GM18526 (cell line): ENCODE measurements around the gene SPTBN1.

Source experiments
- POLR2A ChIP-seq: IDR thresholded peaks from 3 replicates; pipeline ENCODE4 v1.6.1; 2011; ENCODE audit not compliant: insufficient read length; ENCODE audit errors: extremely low read depth

SPTBN1 gene

DNA sequence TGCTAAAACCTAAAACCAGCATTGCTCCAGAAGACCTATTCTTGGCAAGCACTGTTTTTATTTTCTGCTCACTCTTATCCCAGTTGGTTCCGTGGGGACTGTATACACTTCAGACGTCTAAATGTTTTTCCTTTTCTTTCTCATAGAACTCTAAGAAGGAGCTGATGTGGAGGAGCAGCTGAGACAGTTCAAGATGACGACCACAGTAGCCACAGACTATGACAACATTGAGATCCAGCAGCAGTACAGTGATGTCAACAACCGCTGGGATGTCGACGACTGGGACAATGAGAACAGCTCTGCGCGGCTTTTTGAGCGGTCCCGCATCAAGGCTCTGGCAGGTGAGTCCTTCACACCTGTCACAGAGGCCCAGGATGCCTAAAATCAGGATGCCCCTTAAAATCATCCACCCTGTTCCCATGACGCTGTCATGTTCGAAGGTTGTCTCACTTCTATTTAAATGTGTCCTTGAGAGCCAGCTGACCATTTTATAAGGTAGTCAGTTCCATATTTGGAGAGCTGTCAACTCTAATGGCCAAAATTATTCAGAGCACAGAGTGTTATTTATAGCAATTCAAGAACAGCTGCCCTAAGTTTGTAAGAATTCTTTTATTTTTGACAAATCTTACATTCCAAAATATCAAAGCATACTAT, 70.2 kb downstream of the SPTBN1 start:
- TF ChIP-seq POLR2A = no peak

DNA sequence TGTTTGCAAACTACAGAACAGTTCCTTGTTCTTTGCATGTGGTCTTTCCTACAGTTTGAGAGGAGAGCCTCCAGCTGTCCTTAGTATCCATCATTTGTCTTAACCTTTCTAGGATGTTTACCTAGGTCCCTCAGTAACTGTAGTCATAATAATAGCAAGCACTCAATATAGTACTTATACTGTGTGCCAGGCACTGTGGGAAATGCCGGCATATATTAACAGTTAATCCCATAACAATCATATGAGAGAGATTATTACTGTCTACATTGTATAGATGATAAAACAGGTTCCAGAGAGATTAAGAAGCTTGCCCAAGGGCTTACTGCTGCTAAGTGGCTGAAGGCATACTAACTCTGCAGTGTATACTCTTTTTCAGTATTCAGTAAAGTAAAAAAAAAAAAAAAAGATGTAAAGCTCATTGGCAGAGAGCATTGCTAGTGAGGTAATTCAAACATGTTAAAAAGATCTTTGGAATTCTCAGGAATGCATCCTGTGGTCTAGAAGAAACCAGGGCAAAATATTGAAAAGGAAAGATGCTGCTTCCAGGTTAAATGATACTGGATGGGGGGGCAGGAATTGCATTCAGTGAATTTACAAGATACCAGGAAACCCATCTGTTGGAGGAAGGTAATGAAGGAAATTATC, 72.3 kb downstream of the SPTBN1 start:
- TF ChIP-seq POLR2A = no peak

DNA sequence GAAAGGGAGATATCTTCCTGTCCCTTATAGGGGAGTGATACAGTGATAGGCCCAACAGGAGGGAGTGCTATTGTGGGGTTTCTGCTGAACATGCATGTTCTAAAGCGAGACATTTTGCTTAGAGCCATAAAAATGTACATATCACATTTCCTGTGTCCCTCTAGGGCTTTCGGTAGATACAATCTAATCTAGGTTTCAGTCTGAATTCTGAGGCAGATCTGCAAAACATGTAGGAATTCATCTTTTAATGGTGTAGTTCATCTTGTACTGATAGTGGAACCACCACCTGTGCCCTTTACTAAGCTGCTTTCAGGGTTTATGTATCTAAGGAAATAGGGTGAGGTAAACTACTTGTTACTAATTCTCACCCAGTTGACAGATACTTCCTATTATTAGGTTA, 73.8 kb downstream of the SPTBN1 start:
- TF ChIP-seq POLR2A = no peak

DNA sequence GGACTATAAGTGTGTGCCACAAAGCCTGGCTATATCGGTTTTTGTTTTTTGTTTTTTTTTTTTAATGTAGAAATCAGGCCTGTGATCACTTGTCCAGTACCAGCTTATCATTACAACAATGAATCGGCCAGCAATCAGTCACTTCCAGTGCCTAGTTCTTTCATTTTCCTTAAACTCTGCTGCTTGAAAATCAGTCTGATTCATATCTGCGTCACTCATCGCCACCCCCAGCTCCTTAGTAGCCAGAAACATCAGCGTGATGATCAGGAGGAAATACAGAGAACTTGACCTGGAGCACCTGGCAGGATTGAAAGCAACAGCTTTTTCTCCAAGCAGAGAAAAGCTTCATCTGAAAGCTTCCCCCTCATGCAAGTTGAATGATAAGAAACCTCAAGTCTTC, 75.4 kb downstream of the SPTBN1 start:
- no peak for TF ChIP-seq POLR2A

DNA sequence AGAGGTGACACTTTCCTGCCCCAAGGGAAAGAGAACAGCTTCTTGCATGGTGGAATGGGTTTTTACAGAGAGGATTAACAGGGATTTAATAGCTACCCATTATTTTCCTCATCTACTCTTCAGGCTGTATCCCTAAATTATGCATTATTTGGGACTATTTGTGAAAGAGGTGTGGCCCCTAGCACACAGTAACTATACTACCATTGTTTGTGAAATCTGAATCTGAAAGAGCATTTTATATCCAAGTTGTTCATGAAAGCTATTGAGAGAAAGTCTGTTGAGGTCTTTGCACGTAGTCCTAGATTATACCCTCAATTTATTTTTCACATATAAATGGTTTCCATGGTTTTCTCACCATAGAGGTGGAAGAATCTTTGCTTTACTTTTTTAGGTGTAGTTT, 78.1 kb downstream of the SPTBN1 start:
- TF ChIP-seq POLR2A = no peak

DNA sequence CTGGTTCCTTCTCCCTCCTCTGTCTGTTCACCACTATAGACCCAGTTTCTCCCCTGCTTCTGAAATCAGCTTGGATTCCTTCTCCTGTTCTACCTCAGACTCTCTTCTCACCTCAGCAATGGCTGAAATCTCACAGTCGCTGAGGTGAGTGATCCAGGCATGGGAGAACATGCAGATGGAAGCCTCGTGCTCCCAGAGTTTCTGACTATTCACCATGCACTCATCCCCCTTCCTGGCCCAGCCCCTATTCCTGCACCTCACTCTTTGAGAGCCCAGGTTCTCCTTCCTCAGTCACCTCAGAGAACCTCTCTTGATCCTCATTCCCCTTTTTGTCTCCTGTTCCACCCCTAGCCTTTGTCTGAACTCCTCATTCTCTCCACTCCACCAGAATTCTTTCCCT, 78.5 kb downstream of the SPTBN1 start:
- no peak for TF ChIP-seq POLR2A

DNA sequence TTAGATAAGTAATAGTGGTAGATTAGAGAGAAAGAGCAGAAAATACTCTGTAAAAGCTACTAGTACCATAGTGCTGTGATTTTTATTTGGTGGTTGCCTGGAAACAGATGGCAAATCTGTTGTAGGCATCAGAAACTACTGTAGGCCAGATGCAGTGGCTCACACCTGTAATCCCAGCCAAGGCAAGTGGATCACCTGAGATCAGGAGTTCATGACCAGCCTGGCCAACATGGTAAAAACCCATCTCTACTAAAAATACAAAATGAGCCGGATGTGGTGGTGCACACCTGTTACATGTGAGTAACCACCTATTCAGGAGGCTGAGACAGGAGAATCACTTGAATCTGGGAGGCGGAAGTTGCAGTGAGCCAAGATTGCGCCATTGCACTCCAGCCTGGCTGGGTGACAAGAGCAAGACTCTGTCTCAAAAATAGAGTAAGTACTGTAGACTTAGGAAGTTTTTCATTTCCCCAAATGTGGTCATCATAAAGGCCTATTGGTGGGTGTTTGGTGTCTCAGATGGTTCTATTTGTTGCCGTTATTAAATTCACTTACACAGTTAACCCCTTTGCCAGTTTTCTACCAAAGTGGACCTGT, 79.6 kb downstream of the SPTBN1 start:
- no peak for TF ChIP-seq POLR2A

DNA sequence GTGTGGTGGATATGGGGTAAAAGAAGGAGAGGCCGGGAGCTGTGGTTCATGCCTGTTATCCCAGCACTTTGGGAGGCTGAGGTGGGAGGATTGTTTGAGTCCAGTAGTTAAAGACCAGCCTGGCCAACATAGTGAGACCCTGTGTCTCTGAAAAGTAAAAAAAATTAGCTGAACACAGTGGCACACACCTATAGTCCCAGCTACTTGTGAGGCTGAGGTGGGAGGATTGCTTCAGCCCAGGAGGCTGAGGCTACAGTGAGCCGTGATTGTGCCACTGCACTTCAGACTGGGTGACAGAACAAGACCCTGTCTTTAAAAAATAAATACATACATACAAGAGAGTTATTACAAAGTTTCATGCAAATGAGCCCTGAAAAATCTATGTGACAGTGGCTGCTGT, 80.6 kb downstream of the SPTBN1 start:
- no peak for TF ChIP-seq POLR2A

DNA sequence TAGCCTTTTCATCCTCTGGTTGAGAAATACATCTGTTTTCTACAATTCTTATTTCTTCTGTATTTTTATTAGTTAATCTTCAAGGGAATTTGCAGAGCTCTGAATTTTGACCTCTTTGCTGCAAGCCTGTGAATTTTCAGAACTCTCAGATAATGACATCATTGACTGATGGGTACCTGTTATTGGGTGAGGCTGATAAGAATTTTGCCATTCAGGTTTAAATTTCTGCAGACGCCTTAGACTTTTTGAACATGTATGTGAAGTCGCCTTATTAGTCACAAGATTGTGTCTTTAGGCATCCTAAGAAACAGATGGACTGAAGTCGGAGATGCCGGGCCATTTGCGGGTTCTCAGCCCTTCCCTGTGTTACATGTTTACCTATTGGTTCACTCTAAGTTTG, 82.4 kb downstream of the SPTBN1 start:
- no peak for TF ChIP-seq POLR2A

DNA sequence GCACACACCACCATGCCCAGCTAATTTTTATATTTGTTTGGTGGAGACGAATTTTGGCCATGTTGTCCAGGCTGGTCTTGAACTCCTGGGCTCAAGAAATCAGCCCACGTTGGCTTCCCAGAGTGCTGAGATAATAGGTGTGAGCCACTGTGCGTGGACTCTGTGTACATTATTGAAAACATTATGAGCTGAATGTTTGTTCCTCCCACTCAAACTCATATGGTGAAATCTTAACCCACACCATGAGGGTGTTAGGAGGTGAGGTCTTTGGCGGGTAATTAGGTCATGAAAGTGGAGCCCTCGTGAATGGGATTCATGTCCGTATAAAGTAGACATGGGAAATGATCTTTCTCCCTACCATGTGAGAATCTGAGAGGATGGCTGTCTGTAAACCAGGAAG, 83.6 kb downstream of the SPTBN1 start:
- no peak for TF ChIP-seq POLR2A

DNA sequence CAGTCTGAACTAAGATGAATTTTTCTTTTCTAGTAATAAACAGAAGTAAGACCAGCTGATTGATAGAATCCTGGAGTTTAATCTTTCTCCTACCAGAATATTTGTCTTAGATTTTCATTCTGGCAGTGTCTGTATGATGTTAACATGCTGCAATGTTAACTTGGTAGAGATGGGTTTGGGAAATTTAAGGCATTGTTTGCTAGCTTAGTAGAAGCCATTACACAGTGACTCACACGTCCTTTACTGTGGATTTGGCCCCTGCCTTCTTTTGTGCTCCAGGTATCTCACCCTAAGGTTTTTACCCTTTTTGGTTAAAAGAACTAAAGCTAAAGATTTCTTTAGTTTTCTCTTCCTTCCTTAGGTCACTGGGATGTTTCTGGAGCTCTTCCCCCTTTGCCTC, 84.1 kb downstream of the SPTBN1 start:
- no peak for TF ChIP-seq POLR2A

DNA sequence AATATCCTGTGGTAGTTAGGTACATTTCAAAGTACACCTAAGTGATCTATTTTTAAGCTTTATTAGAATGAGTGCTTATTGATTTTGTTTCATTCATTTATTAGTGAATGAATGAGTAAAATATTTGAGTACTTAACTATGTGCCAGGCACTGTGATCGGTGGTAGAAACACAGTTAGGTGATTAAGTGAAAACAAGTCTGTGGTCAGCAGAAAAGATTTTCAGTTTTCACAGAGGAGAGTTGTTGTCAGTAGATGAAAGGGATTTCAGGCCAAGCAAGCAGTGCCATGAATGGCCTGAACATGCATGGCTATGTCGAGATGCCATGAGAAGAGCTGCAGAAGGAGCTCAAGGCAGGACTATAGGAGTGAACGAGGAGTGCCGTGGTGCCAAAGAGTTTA, 85.9 kb downstream of the SPTBN1 start:
- no peak for TF ChIP-seq POLR2A

DNA sequence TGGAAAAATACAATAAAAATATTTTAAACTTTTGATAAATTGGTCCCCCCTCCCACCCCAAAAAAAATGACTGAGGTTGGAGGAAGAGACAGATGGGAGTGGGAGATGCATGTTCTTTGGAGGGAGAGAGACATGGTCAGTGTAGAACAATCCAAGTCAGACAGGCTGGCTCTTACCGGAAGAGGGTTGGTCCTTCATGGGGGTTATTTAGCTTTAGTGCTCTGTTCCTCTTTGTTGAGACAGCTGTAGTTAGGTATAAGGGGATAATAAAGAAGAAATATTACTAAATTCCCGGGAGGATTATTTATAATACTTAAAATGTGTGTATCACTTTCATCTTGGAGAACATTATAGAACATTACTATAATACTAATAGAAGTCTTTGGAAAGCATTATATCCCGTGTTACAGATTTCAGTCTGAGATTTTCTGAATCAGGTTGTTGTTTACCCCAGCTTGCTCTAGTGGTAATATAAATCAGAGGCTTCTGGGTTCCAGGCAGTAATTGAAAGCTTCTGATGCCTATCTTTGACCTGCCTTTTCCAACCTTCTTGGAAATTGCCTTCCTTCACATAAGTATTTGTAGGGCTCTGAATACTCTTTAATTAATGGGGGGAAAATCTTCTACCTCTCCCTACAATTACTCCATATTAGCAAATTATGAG, 87.7 kb downstream of the SPTBN1 start:
- TF ChIP-seq POLR2A = no peak

DNA sequence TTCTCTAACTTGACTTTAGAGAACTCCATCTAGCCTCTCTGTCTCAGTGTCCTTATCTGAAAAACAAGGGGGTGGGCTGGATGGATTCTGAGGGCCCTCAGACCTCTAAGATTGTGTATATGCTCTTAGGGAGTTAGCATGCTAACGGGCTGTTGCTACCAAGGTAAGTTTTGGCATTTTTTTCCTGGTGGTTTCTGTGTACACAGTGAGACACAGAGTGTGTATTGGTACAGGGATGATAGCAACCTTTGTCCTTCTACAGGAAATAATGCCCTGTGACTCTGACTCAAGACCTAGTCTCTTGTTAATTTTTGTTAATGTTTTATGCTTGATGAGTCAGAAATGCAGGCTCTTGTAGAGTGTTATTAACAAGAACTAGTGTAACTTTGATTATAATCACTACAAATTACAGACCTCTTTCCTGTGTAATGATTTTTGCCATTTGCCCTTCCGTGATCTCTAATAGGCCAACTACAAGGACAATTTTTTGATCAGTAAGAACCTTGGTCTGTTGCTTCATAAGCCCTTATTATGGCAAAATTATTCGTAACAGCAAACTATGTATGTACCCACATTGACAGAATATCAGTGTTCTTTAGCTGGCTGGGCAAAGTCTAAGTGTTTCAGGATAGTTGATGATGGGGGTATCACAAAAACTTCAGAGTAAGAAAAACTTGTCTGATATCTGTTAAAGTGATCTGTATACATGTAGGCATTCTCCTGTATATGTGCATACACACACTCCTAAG, 89.7 kb downstream of the SPTBN1 start:
- no peak for TF ChIP-seq POLR2A

DNA sequence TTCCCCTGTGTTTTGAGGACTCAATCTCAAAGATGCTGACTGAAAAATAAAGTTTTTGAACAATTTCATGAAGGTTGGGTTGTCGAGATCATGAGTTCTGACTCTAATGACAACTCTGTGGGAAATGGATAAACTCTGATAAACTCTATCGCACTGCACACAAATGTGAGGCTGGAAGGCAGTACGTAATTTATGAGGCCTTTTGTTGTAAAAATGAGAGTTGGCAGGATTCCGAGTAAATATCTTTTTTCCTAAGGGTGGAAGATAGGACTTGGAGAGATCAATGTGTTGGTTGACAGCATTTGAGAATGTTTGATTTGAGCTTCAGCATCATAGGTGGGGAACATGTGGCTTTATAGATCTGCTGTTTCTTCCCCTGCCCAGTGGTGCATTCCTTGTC, 90.4 kb downstream of the SPTBN1 start:
- TF ChIP-seq POLR2A = no peak
